WTC11 (cell line): ENCODE results near the gene N4BP2L2. TPM values are rescaled to one million over a fixed set of nuclear protein-coding genes. Genes with fewer than 3 reads are reported as not detected.

ENCODE experiments used
- ATAC-seq: fragments of 200-7000 bp; cut with Tn5 transposase; 2 replicates; pipeline ENCODE4 v1.10.0; 2021; ENCODE audit warnings: mild to moderate bottlenecking, moderate library complexity
- CTCF ChIA-PET: fragments of 300-600 bp; sonication (Branson Sonifier 250); formaldehyde crosslinking; loops from one replicate; lab custom pipeline; 2021; ENCODE audit warnings: antibody characterized with exemption; lab: Charles Lee
- POLR2A ChIA-PET: fragments of 350-600 bp; sonication (Branson Sonifier 250); formaldehyde crosslinking; loops from one replicate; lab custom pipeline; 2021; ENCODE audit warnings: antibody characterized with exemption; lab: Charles Lee
- DNase-seq: peaks from one replicate; pipeline ENCODE4 v3.0.0; 2021; ENCODE audit warnings: low spot score
- H3K27ac Mint-ChIP-seq: 2 replicates; pipeline ENCODE4 v1.8.0; 2021; ENCODE audit warnings: mixed read lengths
- H3K27me3 Mint-ChIP-seq: 2 replicates; pipeline ENCODE4 v1.8.0; 2021; ENCODE audit warnings: low read depth, mild to moderate bottlenecking, moderate library complexity, mixed read lengths
- H3K36me3 Mint-ChIP-seq: 2 replicates; pipeline ENCODE4 v1.8.0; 2021; ENCODE audit warnings: mixed read lengths
- H3K4me1 Mint-ChIP-seq: 2 replicates; pipeline ENCODE4 v1.8.0; 2022; ENCODE audit warnings: mixed read lengths
- H3K4me3 Mint-ChIP-seq: 2 replicates; pipeline ENCODE4 v1.8.0; 2021; ENCODE audit warnings: mild to moderate bottlenecking, moderate library complexity, mixed read lengths
- H3K9me3 Mint-ChIP-seq: 2 replicates; pipeline ENCODE4 v1.8.0; 2021; ENCODE audit warnings: mixed read lengths
- AR ChIP-seq: fragments of 250-450 bp; sonication (Bioruptor Pico); IDR thresholded peaks from 2 replicates; pipeline ENCODE4 v1.9.0; 2021; ENCODE audit warnings: mild to moderate bottlenecking
- ARID4B ChIP-seq: sonication (generic); formaldehyde crosslinking; IDR thresholded peaks from 2 replicates; pipeline ENCODE4 v1.8.0; 2023; ENCODE audit warnings: missing genetic modification reagents, mild to moderate bottlenecking, borderline replicate concordance
- ATF1 ChIP-seq: sonication (generic); formaldehyde crosslinking; IDR thresholded peaks from 2 replicates; pipeline ENCODE4 v1.8.1; 2023; ENCODE audit warnings: mild to moderate bottlenecking, moderate library complexity, missing genetic modification reagents
- ELF4 ChIP-seq: sonication (generic); formaldehyde crosslinking; IDR thresholded peaks from 2 replicates; pipeline ENCODE4 v1.8.1; 2022; ENCODE audit warnings: low read depth, mild to moderate bottlenecking, moderate library complexity, missing genetic modification reagents
- ETV6 ChIP-seq: sonication (generic); formaldehyde crosslinking; IDR thresholded peaks from 2 replicates; pipeline ENCODE4 v1.8.1; 2022; ENCODE audit warnings: mild to moderate bottlenecking, missing genetic modification reagents
- FOXJ3 ChIP-seq: sonication (generic); formaldehyde crosslinking; IDR thresholded peaks from 2 replicates; pipeline ENCODE4 v1.9.0; 2021; ENCODE audit warnings: missing genetic modification reagents, mild to moderate bottlenecking, borderline replicate concordance
- GTF2I ChIP-seq: fragments of 250-450 bp; sonication (Bioruptor Pico); conservative IDR thresholded peaks from 2 replicates; pipeline ENCODE4 v1.4.0; 2021; ENCODE audit warnings: mild to moderate bottlenecking
- KAT7 ChIP-seq: sonication (generic); formaldehyde crosslinking; IDR thresholded peaks from 2 replicates; pipeline ENCODE4 v1.8.1; 2023; ENCODE audit warnings: missing genetic modification reagents, mild to moderate bottlenecking, borderline replicate concordance
- NFE2L1 ChIP-seq: sonication (generic); formaldehyde crosslinking; IDR thresholded peaks from 2 replicates; pipeline ENCODE4 v1.8.1; 2023; ENCODE audit warnings: missing genetic modification reagents
- NFYB ChIP-seq: sonication (generic); formaldehyde crosslinking; conservative IDR thresholded peaks from 2 replicates; pipeline ENCODE4 v1.8.0; 2022; ENCODE audit warnings: low read depth, missing genetic modification reagents
- NR2C2 ChIP-seq: sonication (generic); formaldehyde crosslinking; IDR thresholded peaks from 2 replicates; pipeline ENCODE4 v1.8.0; 2022; ENCODE audit warnings: mild to moderate bottlenecking, missing genetic modification reagents
- OVOL2 ChIP-seq: fragments of 250-450 bp; sonication (Bioruptor Pico); IDR thresholded peaks from 2 replicates; pipeline ENCODE4 v1.9.0; 2021; ENCODE audit warnings: mild to moderate bottlenecking, borderline replicate concordance
- RELA ChIP-seq: sonication (generic); formaldehyde crosslinking; IDR thresholded peaks from 2 replicates; pipeline ENCODE4 v1.8.1; 2022; ENCODE audit warnings: missing genetic modification reagents, mild to moderate bottlenecking, borderline replicate concordance
- ZNF138 ChIP-seq: sonication (generic); formaldehyde crosslinking; conservative IDR thresholded peaks from 2 replicates; pipeline ENCODE4 v1.8.1; 2022; ENCODE audit warnings: mild to moderate bottlenecking, moderate library complexity, missing genetic modification reagents
- ZSCAN18 ChIP-seq: fragments of 250-450 bp; sonication (Bioruptor Pico); IDR thresholded peaks from 2 replicates; pipeline ENCODE4 v2.1.2; 2022; ENCODE audit warnings: mild to moderate bottlenecking, moderate library complexity
- total RNA-seq: library from RNA; stranded (reverse); gene quantifications from 3 replicates; pipeline ENCODE4 v1.2.3, GENCODE V29; 2021
- TF ChIP-seq, protein P1 (sequence below): sonication (generic); formaldehyde crosslinking; IDR thresholded peaks from 2 replicates; pipeline ENCODE4 v1.8.1; 2022; ENCODE audit warnings: low read depth, mild to moderate bottlenecking, moderate library complexity, missing genetic modification reagents, borderline replicate concordance
- TF ChIP-seq, protein P2 (sequence below): sonication (generic); formaldehyde crosslinking; IDR thresholded peaks from 2 replicates; pipeline ENCODE4 v1.8.1; 2023; ENCODE audit warnings: mild to moderate bottlenecking, missing genetic modification reagents
- TF ChIP-seq, protein P3 (sequence below): sonication (generic); formaldehyde crosslinking; IDR thresholded peaks from 2 replicates; pipeline ENCODE4 v1.8.0; 2022; ENCODE audit warnings: mild to moderate bottlenecking, missing genetic modification reagents
- TF ChIP-seq, protein P4 (sequence below): sonication (generic); formaldehyde crosslinking; IDR thresholded peaks from 2 replicates; pipeline ENCODE4 v1.8.1; 2022; ENCODE audit warnings: mild to moderate bottlenecking, missing genetic modification reagents, moderate library complexity, borderline replicate concordance

The N4BP2L2 gene
- total RNA-seq, 1 experiment from 2014 or later, result 68.9 TPM

DNA sequence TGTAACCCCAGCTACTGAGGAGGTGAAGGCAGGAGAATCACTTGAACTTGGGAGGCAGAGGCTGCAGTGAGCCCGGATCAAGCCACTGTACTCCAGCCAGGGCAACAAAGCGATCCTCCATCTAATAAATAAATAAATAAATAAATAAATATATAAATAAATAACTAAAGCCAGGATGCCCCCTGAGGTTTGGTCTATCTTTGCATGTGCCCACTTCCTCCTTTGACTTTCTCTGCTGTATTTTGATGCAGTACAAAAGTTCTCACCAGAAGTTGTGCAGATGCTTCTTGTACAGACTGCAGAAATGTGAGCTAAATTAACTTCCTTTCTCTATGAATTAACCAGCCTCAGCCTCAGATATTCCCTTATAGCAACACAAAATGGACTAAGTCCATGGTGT lies 6.5 kb upstream of the N4BP2L2 start (continued):
- TF ChIP-seq AR (CRISPR knock-in tag), result no peak

- ChIA-PET POLR2A (no interaction called here), CTCF (no interaction called here)
- DNase-seq (no peak), ATAC-seq (no peak)
- Mint-ChIP-seq H3K27me3 (no peaks in the 10 kb centered on the region), H3K27ac (no peak overlapping the region), H3K4me1 (peaks cover 8% of the 10 kb centered on the region), H3K36me3 (peaks cover 5% of the 10 kb centered on the region; the same call in 1 of the 2 replicates), H3K4me3 (no peak overlapping the region), H3K9me3 (no peaks in the 10 kb centered on the region)
- TF ChIP-seq ZNF138 (CRISPR knock-in tag) (no peak), GTF2I (CRISPR knock-in tag) (no peak), ATF1 (CRISPR knock-in tag) (no peak), NFYB (CRISPR knock-in tag) (no peak), ETV6 (no peak), ELF4 (no peak), ARID4B (no peak), NFE2L1 (CRISPR knock-in tag) (no peak), FOXJ3 (CRISPR knock-in tag) (no peak), KAT7 (no peak), AR (CRISPR knock-in tag) (no peak), ZSCAN18 (no peak), RELA (CRISPR knock-in tag) (no peak), NR2C2 (CRISPR knock-in tag) (no peak), OVOL2 (CRISPR knock-in tag) (no peak)
- TF ChIP-seq, protein P1, sequence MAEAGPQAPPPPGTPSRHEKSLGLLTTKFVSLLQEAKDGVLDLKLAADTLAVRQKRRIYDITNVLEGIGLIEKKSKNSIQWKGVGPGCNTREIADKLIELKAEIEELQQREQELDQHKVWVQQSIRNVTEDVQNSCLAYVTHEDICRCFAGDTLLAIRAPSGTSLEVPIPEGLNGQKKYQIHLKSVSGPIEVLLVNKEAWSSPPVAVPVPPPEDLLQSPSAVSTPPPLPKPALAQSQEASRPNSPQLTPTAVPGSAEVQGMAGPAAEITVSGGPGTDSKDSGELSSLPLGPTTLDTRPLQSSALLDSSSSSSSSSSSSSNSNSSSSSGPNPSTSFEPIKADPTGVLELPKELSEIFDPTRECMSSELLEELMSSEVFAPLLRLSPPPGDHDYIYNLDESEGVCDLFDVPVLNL, result no peak
- TF ChIP-seq, protein P2, sequence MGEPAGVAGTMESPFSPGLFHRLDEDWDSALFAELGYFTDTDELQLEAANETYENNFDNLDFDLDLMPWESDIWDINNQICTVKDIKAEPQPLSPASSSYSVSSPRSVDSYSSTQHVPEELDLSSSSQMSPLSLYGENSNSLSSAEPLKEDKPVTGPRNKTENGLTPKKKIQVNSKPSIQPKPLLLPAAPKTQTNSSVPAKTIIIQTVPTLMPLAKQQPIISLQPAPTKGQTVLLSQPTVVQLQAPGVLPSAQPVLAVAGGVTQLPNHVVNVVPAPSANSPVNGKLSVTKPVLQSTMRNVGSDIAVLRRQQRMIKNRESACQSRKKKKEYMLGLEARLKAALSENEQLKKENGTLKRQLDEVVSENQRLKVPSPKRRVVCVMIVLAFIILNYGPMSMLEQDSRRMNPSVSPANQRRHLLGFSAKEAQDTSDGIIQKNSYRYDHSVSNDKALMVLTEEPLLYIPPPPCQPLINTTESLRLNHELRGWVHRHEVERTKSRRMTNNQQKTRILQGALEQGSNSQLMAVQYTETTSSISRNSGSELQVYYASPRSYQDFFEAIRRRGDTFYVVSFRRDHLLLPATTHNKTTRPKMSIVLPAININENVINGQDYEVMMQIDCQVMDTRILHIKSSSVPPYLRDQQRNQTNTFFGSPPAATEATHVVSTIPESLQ (CRISPR knock-in tag), result no peak
- TF ChIP-seq, protein P3, sequence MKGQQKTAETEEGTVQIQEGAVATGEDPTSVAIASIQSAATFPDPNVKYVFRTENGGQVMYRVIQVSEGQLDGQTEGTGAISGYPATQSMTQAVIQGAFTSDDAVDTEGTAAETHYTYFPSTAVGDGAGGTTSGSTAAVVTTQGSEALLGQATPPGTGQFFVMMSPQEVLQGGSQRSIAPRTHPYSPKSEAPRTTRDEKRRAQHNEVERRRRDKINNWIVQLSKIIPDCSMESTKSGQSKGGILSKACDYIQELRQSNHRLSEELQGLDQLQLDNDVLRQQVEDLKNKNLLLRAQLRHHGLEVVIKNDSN (CRISPR knock-in tag), result no peak
- TF ChIP-seq, protein P4, sequence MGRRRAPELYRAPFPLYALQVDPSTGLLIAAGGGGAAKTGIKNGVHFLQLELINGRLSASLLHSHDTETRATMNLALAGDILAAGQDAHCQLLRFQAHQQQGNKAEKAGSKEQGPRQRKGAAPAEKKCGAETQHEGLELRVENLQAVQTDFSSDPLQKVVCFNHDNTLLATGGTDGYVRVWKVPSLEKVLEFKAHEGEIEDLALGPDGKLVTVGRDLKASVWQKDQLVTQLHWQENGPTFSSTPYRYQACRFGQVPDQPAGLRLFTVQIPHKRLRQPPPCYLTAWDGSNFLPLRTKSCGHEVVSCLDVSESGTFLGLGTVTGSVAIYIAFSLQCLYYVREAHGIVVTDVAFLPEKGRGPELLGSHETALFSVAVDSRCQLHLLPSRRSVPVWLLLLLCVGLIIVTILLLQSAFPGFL (CRISPR knock-in tag), result no peak
These were observed 3.6 kb upstream of the N4BP2L2 start for GRCh38 chr13:32542221-32542620.
